HG03066 (cell line): ENCODE measurements around the gene SPAG16.

Experiments
- ATAC-seq: cut with Tn5 transposase; IDR thresholded peaks from one replicate; pipeline ENCODE4 v1.9.1; 2021; ENCODE audit warnings: low read depth; ENCODE audit not compliant: unreplicated experiment

SPAG16 gene

GRCh38 chr2:214320211-214320610 lies 1035.9 kb downstream of the SPAG16 start:
- ATAC-seq: no peak

- no peak for ATAC-seq
Observed at GRCh38 chr2:214322662-214323061, 1038.4 kb downstream of the SPAG16 start.

GRCh38 chr2:214325404-214325803 lies 1041.1 kb downstream of the SPAG16 start:
- no peak for ATAC-seq

- no peak for ATAC-seq
Observed at GRCh38 chr2:214328941-214329340, 1044.7 kb downstream of the SPAG16 start.

GRCh38 chr2:214341646-214342045 lies 1057.4 kb downstream of the SPAG16 start:
- no peak for ATAC-seq

- ATAC-seq: no peak
Observed at GRCh38 chr2:214358506-214358905, 1074.2 kb downstream of the SPAG16 start.

- no peak for ATAC-seq
Observed at GRCh38 chr2:214361116-214361515, 1076.9 kb downstream of the SPAG16 start.

GRCh38 chr2:214365549-214365948 lies 1081.3 kb downstream of the SPAG16 start:
- ATAC-seq: no peak

GRCh38 chr2:214367171-214367570 lies 1082.9 kb downstream of the SPAG16 start:
- ATAC-seq: no peak

GRCh38 chr2:214376618-214377285 lies 1092.5 kb downstream of the SPAG16 start:
- ATAC-seq: no peak

GRCh38 chr2:214377286-214377624 lies 1093.0 kb downstream of the SPAG16 start:
- ATAC-seq: no peak

- ATAC-seq: no peak
Observed at GRCh38 chr2:214378455-214379103, 1094.3 kb downstream of the SPAG16 start.

- no peak for ATAC-seq
Observed at GRCh38 chr2:214379227-214379626, 1095.0 kb downstream of the SPAG16 start.

GRCh38 chr2:214380681-214381080 lies 1096.4 kb downstream of the SPAG16 start:
- no peak for ATAC-seq

GRCh38 chr2:214382229-214382628 lies 1098.0 kb downstream of the SPAG16 start:
- ATAC-seq: no peak

GRCh38 chr2:214386720-214387119 lies 1102.5 kb downstream of the SPAG16 start:
- ATAC-seq: no peak

GRCh38 chr2:214389334-214389733 lies 1105.1 kb downstream of the SPAG16 start:
- ATAC-seq: no peak

GRCh38 chr2:214393796-214394195 lies 1109.5 kb downstream of the SPAG16 start:
- ATAC-seq: no peak

- no peak for ATAC-seq
Observed at GRCh38 chr2:214395040-214395439, 1110.8 kb downstream of the SPAG16 start.

- ATAC-seq: no peak
Observed at GRCh38 chr2:214401580-214401979, 1117.3 kb downstream of the SPAG16 start.

GRCh38 chr2:214410128-214410775 lies 1126.0 kb downstream of the SPAG16 start:
- ATAC-seq: no peak
